SKM-1 treated with dmso at 0.1 percent for 144 hours (cell line): ENCODE results near the gene TRMT11.
"Not testable (repeated sequence)": the region's sequence is repeated elsewhere in the genome, so short reads cannot be mapped to it uniquely, and the experiment has no call there.

ENCODE experiments used
- DNase-seq: peaks from one replicate; lab custom pipeline; 2025; ENCODE audit not compliant: unreplicated experiment; lab: John Stamatoyannopoulos, UW

TRMT11 gene

GRCh38 chr6:126041516-126041915, 55.2 kb downstream of the TRMT11 start:
- DNase-seq = no peak

- no peak for DNase-seq
Measured at GRCh38 chr6:126042001-126042419, 55.7 kb downstream of the TRMT11 start.

DNA sequence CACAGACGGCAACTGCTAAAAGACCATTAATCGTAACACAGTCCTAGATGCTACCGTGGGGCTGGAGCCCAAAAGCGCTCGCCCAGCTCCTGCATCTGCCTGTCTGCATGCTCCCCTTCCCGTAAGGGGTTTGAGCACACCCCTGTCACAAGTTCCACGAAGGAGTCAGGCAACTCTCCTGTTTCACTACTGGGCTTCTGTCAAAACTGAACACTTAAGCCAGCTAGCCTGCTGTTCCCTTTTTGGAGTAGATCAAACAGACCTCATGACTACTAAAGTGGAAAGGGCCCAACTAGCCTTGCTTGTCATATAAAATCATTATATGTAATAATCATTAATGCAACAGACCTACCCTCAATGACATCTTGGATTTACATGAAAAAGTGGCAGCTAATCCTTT, 61.3 kb downstream of the TRMT11 start:
- DNase-seq = no peak

GRCh38 chr6:126048635-126049034, 62.3 kb downstream of the TRMT11 start:
- no peak for DNase-seq

GRCh38 chr6:126050795-126051194, 64.5 kb downstream of the TRMT11 start:
- DNase-seq = no peak

DNA sequence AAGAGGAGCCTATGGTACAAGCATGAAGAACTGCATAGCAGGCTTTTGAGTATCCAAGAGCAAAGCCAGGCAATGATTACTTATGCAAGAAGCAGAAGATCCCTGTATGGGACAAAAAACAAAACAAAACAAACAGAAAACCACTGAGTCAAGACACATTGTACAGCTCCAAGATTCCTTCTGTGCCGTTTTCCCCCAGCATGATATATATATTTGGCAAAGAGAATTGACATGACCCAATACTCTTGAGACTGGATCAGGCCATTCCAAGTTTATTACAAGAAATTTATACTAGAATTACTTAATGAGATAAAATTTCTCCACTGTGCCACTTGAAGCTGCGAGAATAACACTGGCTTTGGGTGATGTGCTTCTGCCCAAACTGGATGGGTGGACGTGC, 65.5 kb downstream of the TRMT11 start:
- DNase-seq = no peak

- DNase-seq = no peak
Measured at GRCh38 chr6:126052485-126052884, 66.1 kb downstream of the TRMT11 start.

DNA sequence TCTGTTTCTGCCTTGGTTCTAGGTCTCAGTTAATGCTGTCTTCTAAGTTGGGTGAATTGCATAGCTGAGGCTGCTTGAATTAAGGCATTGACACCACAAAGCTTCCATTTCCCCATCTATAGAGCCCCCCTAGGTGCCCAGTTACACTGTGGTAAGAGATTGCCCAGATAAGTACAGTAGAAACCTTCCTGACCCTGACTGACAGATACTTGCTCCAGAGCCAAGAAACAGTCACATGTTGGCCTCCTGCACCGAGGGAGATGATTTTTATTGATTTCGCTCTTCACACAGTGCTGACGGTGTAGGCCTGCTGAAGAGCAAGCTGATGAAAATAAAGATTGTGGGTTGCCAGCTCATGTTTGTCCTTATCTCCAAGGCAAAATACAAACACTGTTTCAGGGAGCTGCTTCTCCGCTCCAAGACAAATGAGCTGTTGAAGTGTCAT, 67.9 kb downstream of the TRMT11 start:
- DNase-seq = no peak

DNA sequence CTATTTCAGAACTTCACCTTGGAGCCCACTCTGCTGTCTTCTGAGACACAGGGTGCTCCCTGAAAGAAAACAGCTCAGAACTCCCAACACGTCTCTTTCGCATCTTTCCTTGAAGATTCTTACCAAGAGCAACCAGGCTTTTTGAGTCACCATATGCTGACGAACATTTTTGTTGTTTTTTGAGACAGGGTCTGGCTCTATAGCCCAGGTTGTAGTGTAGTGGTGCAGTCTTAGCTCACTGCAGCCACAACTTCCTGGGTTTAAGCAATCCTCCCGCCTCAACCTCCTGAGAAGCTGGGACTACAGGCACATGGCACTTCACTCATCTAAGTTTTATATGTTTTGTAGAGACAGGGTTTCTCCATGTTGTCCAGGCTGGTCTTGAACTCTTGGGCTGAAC, 68.5 kb downstream of the TRMT11 start:
- no peak for DNase-seq

- no peak for DNase-seq
Measured at GRCh38 chr6:126055449-126055848, 69.1 kb downstream of the TRMT11 start.

GRCh38 chr6:126056355-126057004, 70.1 kb downstream of the TRMT11 start:
- no peak for DNase-seq

- DNase-seq = not testable (repeated sequence)
Measured at GRCh38 chr6:126058085-126058484, 71.7 kb downstream of the TRMT11 start.

DNA sequence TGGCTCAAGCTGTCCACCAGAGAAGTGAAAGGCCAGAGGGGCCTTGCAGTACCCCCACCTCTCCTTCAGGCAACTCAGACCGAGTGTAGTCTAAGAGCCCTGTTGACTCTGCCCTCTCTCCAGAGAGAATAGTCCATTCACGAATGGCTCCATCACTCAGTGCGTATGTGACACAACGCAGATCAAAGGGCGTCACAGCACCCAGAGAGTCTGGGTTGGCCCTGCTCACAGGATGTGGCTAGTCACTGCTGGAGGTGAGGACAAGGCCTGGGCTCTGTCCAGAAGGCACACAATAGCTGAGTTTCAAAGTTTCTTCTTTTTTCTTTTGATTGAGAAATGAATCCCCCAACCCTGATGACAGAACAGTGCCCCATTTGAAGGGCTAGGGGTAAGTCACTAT, 74.1 kb downstream of the TRMT11 start:
- no peak for DNase-seq

DNA sequence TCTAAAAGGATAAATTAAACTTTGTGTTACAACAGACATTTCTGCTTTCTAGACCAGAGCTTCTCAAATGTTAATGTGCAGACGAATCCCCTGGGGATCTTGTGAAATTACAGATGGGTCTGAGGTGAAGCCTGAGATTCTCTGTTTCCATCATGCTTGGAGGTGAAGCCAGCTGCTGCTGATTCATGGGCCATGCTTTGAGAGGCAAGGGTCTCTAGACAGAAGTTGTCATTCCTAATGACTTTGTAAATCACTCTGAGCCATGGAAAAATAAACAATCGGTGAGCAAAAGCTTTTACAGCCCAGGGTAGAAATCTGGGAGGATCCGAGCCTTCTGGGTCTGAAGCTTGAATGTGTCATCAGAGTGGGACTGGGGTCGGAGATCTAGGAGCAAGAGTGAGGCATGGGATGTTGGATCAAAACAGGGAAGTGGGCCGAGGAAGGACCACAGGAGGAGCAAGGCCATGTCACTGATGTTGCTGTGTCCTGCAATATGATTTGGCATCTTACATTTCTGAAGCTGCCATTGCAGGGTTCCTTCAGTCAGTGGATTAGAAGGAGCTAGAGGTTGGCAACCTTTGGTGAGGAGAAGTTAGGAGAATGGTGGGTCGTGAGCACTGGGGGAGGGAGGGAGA, 77.3 kb downstream of the TRMT11 start:
- no peak for DNase-seq

DNA sequence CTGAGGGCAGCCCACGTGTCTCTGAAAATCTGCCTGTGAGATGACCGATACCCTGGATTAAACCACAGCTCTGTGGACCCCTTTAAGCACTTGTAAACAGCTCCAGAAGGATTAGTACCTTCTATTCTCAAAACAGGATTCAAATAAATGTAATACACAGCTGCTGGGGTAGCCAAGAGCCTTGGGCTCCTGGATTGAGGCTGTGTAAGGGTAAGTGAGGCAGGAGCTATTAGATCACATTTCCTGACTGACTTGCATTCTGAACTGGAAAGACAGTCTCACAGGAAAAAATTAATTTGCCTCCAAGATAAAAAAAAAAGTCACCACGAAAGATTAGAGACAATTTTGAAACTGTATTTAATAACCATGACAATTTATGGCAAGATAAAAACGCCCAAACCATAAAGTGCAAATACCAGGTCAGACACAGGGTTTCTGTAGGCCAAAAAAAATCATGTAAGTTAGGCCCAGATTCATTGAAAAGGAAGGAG, 78.0 kb downstream of the TRMT11 start:
- no peak for DNase-seq

- no peak for DNase-seq
Measured at GRCh38 chr6:126064748-126065401, 78.5 kb downstream of the TRMT11 start.

- DNase-seq = no peak
Measured at GRCh38 chr6:126066053-126067048, 80.0 kb downstream of the TRMT11 start.

GRCh38 chr6:126067073-126067472, 80.7 kb downstream of the TRMT11 start:
- DNase-seq = no peak

DNA sequence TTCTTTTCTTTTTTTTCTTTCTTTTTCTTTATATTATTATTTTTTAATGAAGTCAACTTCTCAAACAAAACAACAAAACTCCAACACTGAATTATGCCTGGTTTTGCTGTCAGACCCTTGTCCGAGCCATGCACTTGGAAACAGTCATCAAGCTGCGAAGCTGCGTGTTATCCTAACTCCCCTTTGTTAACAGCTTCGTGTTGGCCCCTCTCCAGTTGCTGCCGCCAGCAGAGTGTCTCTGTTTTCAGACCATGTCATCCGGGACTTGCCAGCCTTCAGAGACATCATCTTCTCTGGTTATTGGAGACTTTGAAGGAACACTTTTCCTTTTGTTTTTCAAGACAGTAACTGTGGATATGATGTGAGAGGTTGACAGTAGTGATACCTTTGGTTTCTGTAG, 83.1 kb downstream of the TRMT11 start:
- DNase-seq = no peak

DNA sequence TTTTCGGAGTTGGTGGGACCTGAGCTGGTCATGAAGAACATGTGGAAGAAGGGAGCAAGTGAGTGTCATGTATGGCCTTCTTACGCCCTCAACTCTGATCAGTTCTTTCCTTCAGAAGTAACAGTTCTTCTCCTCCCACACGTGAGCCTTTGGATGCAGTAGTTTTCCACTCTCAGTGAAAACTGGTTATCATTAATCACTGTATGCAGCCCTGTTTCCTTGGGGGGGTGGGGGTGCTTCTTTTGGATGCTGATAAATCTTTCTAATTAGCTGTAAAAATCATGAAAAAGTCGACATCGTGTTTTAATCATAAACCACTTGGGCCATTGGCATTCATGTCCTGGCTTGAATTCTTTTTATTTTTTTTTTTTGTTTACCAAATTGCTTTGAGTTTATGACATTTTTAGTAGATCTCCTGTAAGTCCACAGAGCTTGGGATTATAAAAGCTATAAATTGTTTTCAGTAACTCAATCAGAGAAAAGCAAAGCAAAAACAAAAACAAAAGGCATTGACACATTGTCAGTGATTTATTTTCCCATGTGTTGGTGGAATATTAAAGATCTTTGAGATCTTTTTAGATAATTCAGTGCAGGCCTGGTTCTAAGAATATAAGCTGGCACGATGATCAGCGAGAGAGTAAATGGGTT, 84.8 kb downstream of the TRMT11 start:
- no peak for DNase-seq
